ENCODE data around the gene CTNNA3.
A peak's percentile ranks its signal among the peaks of the same experiment; 100 is the strongest.

CTNNA3 gene

GRCh38 chr10:66189271-66189670 lies 1506.7 kb downstream of the CTNNA3 start:
- no peak for DNase-seq

GRCh38 chr10:66187053-66187733 lies 1508.8 kb downstream of the CTNNA3 start:
- DNase-seq, result no peak

GRCh38 chr10:66183028-66183427 lies 1513.0 kb downstream of the CTNNA3 start:
- DNase-seq, result no peak

GRCh38 chr10:66180581-66181318 lies 1515.2 kb downstream of the CTNNA3 start:
- peak; percentile 40 for DNase-seq

- no peak for DNase-seq
These were observed 1516.0 kb downstream of the CTNNA3 start for GRCh38 chr10:66180021-66180420.

GRCh38 chr10:66176772-66177171 lies 1519.2 kb downstream of the CTNNA3 start:
- no peak for DNase-seq

- DNase-seq, result no peak
These were observed 1528.2 kb downstream of the CTNNA3 start for GRCh38 chr10:66167816-66168215.

- peak; percentile 25 for DNase-seq
These were observed 1533.3 kb downstream of the CTNNA3 start for GRCh38 chr10:66162560-66163143.

GRCh38 chr10:66151346-66151745 lies 1544.6 kb downstream of the CTNNA3 start:
- no peak for DNase-seq

GRCh38 chr10:66148312-66148711 lies 1547.7 kb downstream of the CTNNA3 start:
- no peak for DNase-seq

GRCh38 chr10:66144016-66144415 lies 1552.0 kb downstream of the CTNNA3 start:
- DNase-seq, result no peak

- no peak for DNase-seq
These were observed 1593.2 kb downstream of the CTNNA3 start for GRCh38 chr10:66102756-66103155.

- DNase-seq, result no peak
These were observed 1597.2 kb downstream of the CTNNA3 start for GRCh38 chr10:66098595-66099480.

- no peak for DNase-seq
These were observed 1600.4 kb downstream of the CTNNA3 start for GRCh38 chr10:66095610-66096009.

GRCh38 chr10:66085906-66086305 lies 1610.1 kb downstream of the CTNNA3 start:
- no peak for DNase-seq

- no peak for DNase-seq
These were observed 1624.1 kb downstream of the CTNNA3 start for GRCh38 chr10:66071907-66072306.

GRCh38 chr10:66058594-66058993 lies 1637.4 kb downstream of the CTNNA3 start:
- DNase-seq, result no peak

- no peak for DNase-seq
These were observed 1646.7 kb downstream of the CTNNA3 start for GRCh38 chr10:66049335-66049734.

GRCh38 chr10:66045859-66046258 lies 1650.1 kb downstream of the CTNNA3 start:
- DNase-seq, result no peak

- no peak for DNase-seq
These were observed 1654.2 kb downstream of the CTNNA3 start for GRCh38 chr10:66041771-66042170.

- DNase-seq, result no peak
These were observed 1657.4 kb downstream of the CTNNA3 start for GRCh38 chr10:66038623-66039022.

- no peak for DNase-seq
These were observed 1669.7 kb downstream of the CTNNA3 start for GRCh38 chr10:66026321-66026720.

- no peak for DNase-seq
These were observed 1670.8 kb downstream of the CTNNA3 start for GRCh38 chr10:66025186-66025585.
